LNCAP (cell line): ENCODE data around the gene RPRD1A.

Experiments
- TF ChIP-seq, protein P1 (sequence below): fragments of 450-650 bp; IDR thresholded peaks from 2 replicates; pipeline ENCODE4 v1.5.1; 2017; ENCODE audit warnings: mild to moderate bottlenecking

The RPRD1A gene

GRCh38 chr18:36088256-36088655, 20.9 kb upstream of the RPRD1A start:
- TF ChIP-seq, protein P1, sequence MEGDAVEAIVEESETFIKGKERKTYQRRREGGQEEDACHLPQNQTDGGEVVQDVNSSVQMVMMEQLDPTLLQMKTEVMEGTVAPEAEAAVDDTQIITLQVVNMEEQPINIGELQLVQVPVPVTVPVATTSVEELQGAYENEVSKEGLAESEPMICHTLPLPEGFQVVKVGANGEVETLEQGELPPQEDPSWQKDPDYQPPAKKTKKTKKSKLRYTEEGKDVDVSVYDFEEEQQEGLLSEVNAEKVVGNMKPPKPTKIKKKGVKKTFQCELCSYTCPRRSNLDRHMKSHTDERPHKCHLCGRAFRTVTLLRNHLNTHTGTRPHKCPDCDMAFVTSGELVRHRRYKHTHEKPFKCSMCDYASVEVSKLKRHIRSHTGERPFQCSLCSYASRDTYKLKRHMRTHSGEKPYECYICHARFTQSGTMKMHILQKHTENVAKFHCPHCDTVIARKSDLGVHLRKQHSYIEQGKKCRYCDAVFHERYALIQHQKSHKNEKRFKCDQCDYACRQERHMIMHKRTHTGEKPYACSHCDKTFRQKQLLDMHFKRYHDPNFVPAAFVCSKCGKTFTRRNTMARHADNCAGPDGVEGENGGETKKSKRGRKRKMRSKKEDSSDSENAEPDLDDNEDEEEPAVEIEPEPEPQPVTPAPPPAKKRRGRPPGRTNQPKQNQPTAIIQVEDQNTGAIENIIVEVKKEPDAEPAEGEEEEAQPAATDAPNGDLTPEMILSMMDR = no peak

- TF ChIP-seq, protein P1 = no peak
Observed at GRCh38 chr18:36086186-36086585, 18.8 kb upstream of the RPRD1A start.

- TF ChIP-seq, protein P1 = no peak
Observed at GRCh38 chr18:36085195-36085594, 17.8 kb upstream of the RPRD1A start.

DNA sequence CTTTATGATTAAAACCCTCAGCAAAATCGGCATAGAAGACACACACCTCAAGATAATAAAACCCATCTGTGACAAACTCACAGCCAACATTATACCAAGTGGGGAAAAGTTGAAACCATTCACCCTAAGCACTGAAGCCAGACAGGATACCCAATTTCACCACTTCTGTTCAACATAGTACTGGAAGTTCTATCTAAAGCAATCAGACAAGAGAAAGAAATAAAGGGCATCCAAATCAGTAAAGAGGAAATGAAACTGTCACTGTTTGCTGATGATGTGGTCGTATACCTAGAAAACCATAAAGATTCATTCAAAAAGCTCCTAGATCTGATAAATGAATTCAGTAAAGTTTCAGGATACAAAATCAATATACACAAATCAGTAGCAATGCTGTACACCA, 16.4 kb upstream of the RPRD1A start:
- TF ChIP-seq, protein P1 = no peak

- TF ChIP-seq, protein P1 = no peak
Observed at GRCh38 chr18:36078751-36079529, 11.6 kb upstream of the RPRD1A start.

DNA sequence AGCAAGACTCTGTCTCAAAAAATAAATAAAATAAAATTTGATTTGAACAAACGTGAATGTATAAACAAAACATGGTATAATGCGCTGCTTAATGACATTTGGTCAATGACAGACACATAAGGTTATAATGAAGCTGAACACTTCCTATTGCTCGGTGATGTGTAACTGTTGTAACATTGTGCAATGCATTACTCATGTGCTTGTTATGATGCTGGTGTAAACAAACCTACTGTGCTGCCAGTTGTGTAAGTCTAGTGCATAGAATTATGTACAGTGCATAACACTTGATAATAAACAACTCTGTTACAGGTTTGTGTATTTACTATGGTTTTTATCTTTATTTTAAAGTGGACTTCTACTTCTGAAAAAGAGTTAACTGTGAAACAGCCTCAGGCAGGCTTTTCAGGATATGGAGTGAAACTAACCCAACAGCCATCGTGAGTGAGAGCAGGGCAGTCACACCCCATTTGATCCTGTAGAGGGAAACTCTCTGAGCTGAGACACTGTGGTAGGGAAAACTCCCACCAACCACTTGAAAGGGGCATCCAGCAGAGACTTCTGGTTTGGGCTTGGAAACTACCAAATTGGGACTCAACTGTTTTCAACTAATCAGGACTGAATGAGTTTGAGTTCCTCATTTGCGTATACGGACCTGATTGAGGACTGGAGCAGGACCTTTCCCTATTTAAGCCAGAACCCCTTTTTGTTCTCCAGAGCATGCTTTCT, 8.7 kb upstream of the RPRD1A start:
- TF ChIP-seq, protein P1 = no peak

DNA sequence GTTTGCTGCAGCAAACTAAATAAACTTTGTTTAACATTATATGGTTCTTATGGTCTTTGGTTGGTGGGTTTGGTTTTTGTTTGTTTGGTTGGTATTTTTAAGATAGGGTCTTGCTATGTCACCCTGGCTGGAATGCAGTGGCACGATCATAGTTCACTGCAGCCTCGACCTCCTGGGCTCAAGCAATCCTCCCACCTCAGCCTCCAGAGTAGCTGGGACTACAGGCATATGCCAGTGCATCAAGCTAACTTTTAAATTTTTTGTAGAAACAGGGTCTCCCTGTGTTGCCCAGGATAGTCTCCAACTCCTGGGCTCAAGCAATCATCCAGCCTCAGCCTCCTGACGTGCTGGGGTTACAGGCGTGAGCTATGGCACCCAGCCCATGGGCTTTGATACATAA, 7.1 kb upstream of the RPRD1A start:
- TF ChIP-seq, protein P1 = no peak
